ENCODE data around the gene CXCL6.

The CXCL6 gene

GRCh38 chr4:73844345-73844744, 7.9 kb downstream of the CXCL6 start:
- TF ChIP-seq POLR2AphosphoS5 (IDR thresholded peaks at IDR 0.05; ENCODE audit: low read depth, low read length) (no peak), POLR2A (IDR thresholded peaks at IDR 0.05; ENCODE audit: low read depth, low read length) (no peak), TAF1 (IDR thresholded peaks at IDR 0.05; ENCODE audit: borderline replicate concordance, low read depth, low read length) (no peak)
- DNase-seq (ENCODE audit: insufficient read length) (no peak), FAIRE-seq (no peak)

- DNase-seq (ENCODE audit: insufficient read length) (no peak), FAIRE-seq (no peak)
- TF ChIP-seq POLR2A (IDR thresholded peaks at IDR 0.05; ENCODE audit: low read depth, low read length) (no peak), TAF1 (IDR thresholded peaks at IDR 0.05; ENCODE audit: borderline replicate concordance, low read depth, low read length) (no peak), POLR2AphosphoS5 (IDR thresholded peaks at IDR 0.05; ENCODE audit: low read depth, low read length) (no peak)
Observed at GRCh38 chr4:73844806-73845205, 8.3 kb downstream of the CXCL6 start.

GRCh38 chr4:73847526-73848182, 11.2 kb downstream of the CXCL6 start:
- FAIRE-seq (no peak), DNase-seq (ENCODE audit: insufficient read length) (no peak)
- TF ChIP-seq POLR2A (IDR thresholded peaks at IDR 0.05; ENCODE audit: low read depth, low read length), result no peak
- no peak for TF ChIP-seq POLR2AphosphoS5 (IDR thresholded peaks at IDR 0.05; ENCODE audit: low read depth, low read length)
- no peak for TF ChIP-seq TAF1 (IDR thresholded peaks at IDR 0.05; ENCODE audit: borderline replicate concordance, low read depth, low read length)

- no peak for FAIRE-seq
- no peak for DNase-seq (ENCODE audit: insufficient read length)
- TF ChIP-seq POLR2AphosphoS5 (IDR thresholded peaks at IDR 0.05; ENCODE audit: low read depth, low read length) (no peak), TAF1 (IDR thresholded peaks at IDR 0.05; ENCODE audit: borderline replicate concordance, low read depth, low read length) (no peak), POLR2A (IDR thresholded peaks at IDR 0.05; ENCODE audit: low read depth, low read length) (no peak)
Observed at GRCh38 chr4:73848183-73848777, 11.8 kb downstream of the CXCL6 start.

GRCh38 chr4:73850261-73850970, 13.9 kb downstream of the CXCL6 start:
- DNase-seq (ENCODE audit: insufficient read length) (no peak), FAIRE-seq (no peak)
- no peak for TF ChIP-seq POLR2AphosphoS5 (IDR thresholded peaks at IDR 0.05; ENCODE audit: low read depth, low read length)
- no peak for TF ChIP-seq POLR2A (IDR thresholded peaks at IDR 0.05; ENCODE audit: low read depth, low read length)
- no peak for TF ChIP-seq TAF1 (IDR thresholded peaks at IDR 0.05; ENCODE audit: borderline replicate concordance, low read depth, low read length)

GRCh38 chr4:73851293-73851692, 14.8 kb downstream of the CXCL6 start:
- DNase-seq (ENCODE audit: insufficient read length), result no peak
- FAIRE-seq, result no peak
- TF ChIP-seq TAF1 (IDR thresholded peaks at IDR 0.05; ENCODE audit: borderline replicate concordance, low read depth, low read length), result no peak
- TF ChIP-seq POLR2A (IDR thresholded peaks at IDR 0.05; ENCODE audit: low read depth, low read length), result no peak
- no peak for TF ChIP-seq POLR2AphosphoS5 (IDR thresholded peaks at IDR 0.05; ENCODE audit: low read depth, low read length)

- TF ChIP-seq TAF1 (IDR thresholded peaks at IDR 0.05; ENCODE audit: borderline replicate concordance, low read depth, low read length) (no peak), POLR2AphosphoS5 (IDR thresholded peaks at IDR 0.05; ENCODE audit: low read depth, low read length) (no peak), POLR2A (IDR thresholded peaks at IDR 0.05; ENCODE audit: low read depth, low read length) (no peak)
- FAIRE-seq (no peak), DNase-seq (ENCODE audit: insufficient read length) (no peak)
Observed at GRCh38 chr4:73852771-73853170, 16.3 kb downstream of the CXCL6 start.

GRCh38 chr4:73853246-73853704, 16.8 kb downstream of the CXCL6 start, which contains the start of gene PF4V1:
Gene PF4V1 (plus strand): TSS chr4:73853296. CDS start chr4:73853363, 67 bp downstream.
- DNase-seq (ENCODE audit: insufficient read length) (no peak), FAIRE-seq (no peak)
- TF ChIP-seq POLR2AphosphoS5 (IDR thresholded peaks at IDR 0.05; ENCODE audit: low read depth, low read length), result no peak
- no peak for TF ChIP-seq TAF1 (IDR thresholded peaks at IDR 0.05; ENCODE audit: borderline replicate concordance, low read depth, low read length)

GRCh38 chr4:73853718-73854473, 17.4 kb downstream of the CXCL6 start:
- no peak for DNase-seq (ENCODE audit: insufficient read length)
- no peak for TF ChIP-seq POLR2AphosphoS5 (IDR thresholded peaks at IDR 0.05; ENCODE audit: low read depth, low read length)
- TF ChIP-seq TAF1 (IDR thresholded peaks at IDR 0.05; ENCODE audit: borderline replicate concordance, low read depth, low read length), result no peak
- TF ChIP-seq POLR2A (IDR thresholded peaks at IDR 0.05; ENCODE audit: low read depth, low read length), result no peak
- FAIRE-seq, result peak; percentile 73

GRCh38 chr4:73855406-73855805, 18.9 kb downstream of the CXCL6 start:
- no peak for TF ChIP-seq POLR2AphosphoS5 (IDR thresholded peaks at IDR 0.05; ENCODE audit: low read depth, low read length)
- TF ChIP-seq TAF1 (IDR thresholded peaks at IDR 0.05; ENCODE audit: borderline replicate concordance, low read depth, low read length), result no peak
- no peak for TF ChIP-seq POLR2A (IDR thresholded peaks at IDR 0.05; ENCODE audit: low read depth, low read length)
- FAIRE-seq, result no peak
- DNase-seq (ENCODE audit: insufficient read length), result no peak

- DNase-seq (ENCODE audit: insufficient read length), result no peak
Observed at GRCh38 chr4:73856518-73856917, 20.0 kb downstream of the CXCL6 start.

More at GRCh38 chr4:73856518-73856917, 20.0 kb downstream of the CXCL6 start:
- no peak for TF ChIP-seq POLR2AphosphoS5 (IDR thresholded peaks at IDR 0.05; ENCODE audit: low read depth, low read length)
- TF ChIP-seq POLR2A (IDR thresholded peaks at IDR 0.05; ENCODE audit: low read depth, low read length), result no peak
- TF ChIP-seq TAF1 (IDR thresholded peaks at IDR 0.05; ENCODE audit: borderline replicate concordance, low read depth, low read length), result no peak
- FAIRE-seq, result no peak
